ENCODE data around the gene STX4.
"Not testable (repeated sequence)": the region's sequence is repeated elsewhere in the genome, so short reads cannot be mapped to it uniquely, and the experiment has no call there.

Gene STX4

GRCh38 chr16:30998852-30999761, 34.3 kb upstream of the STX4 start:
- DNase-seq, result no peak

GRCh38 chr16:31000671-31001382, 32.5 kb upstream of the STX4 start:
- no peak for DNase-seq

- DNase-seq, result no peak
Observed at GRCh38 chr16:31001507-31002249, 31.7 kb upstream of the STX4 start.

GRCh38 chr16:31002250-31002700, 31.1 kb upstream of the STX4 start:
- DNase-seq, result no peak

GRCh38 chr16:31002862-31003341, 30.5 kb upstream of the STX4 start:
- DNase-seq, result no peak

- no peak for DNase-seq
Observed at GRCh38 chr16:31003744-31004143, 29.6 kb upstream of the STX4 start.

- no peak for DNase-seq
Observed at GRCh38 chr16:31004658-31005057, 28.7 kb upstream of the STX4 start.

GRCh38 chr16:31005350-31006085, 27.8 kb upstream of the STX4 start:
- DNase-seq, result no peak

GRCh38 chr16:31006086-31006385, 27.3 kb upstream of the STX4 start:
- no peak for DNase-seq

GRCh38 chr16:31006589-31006988, 26.8 kb upstream of the STX4 start:
- DNase-seq, result no peak

- DNase-seq, result no peak
Observed at GRCh38 chr16:31007684-31008083, 25.7 kb upstream of the STX4 start.

GRCh38 chr16:31008149-31008548, 25.2 kb upstream of the STX4 start:
- DNase-seq, result no peak

- no peak for DNase-seq
Observed at GRCh38 chr16:31008551-31008950, 24.8 kb upstream of the STX4 start.

- DNase-seq, result no peak
Observed at GRCh38 chr16:31009120-31009519, 24.2 kb upstream of the STX4 start.

GRCh38 chr16:31009894-31010584, 23.3 kb upstream of the STX4 start:
- no peak for DNase-seq

- peak; percentile 76 for DNase-seq
Observed at GRCh38 chr16:31010585-31011325, 22.6 kb upstream of the STX4 start, which contains the start of gene STX1B. TSS of gene STX1B (minus strand) at chr16:31010638. CDS start at chr16:31010396, 242 bp downstream.

- not testable (repeated sequence) for DNase-seq
Observed at GRCh38 chr16:31011815-31012214, 21.5 kb upstream of the STX4 start.

GRCh38 chr16:31013292-31013691, 20.1 kb upstream of the STX4 start:
- DNase-seq, result not testable (repeated sequence)

- DNase-seq, result no peak
Observed at GRCh38 chr16:31016018-31016417, 17.3 kb upstream of the STX4 start.

- not testable (repeated sequence) for DNase-seq
Observed at GRCh38 chr16:31017756-31018155, 15.6 kb upstream of the STX4 start.

GRCh38 chr16:31020536-31020935, 12.8 kb upstream of the STX4 start:
- no peak for DNase-seq
